Thyroid gland (tissue), 4 donors: ENCODE data around the gene ATXN7L3.

Source experiments
- CTCF ChIP-seq, 6 experiments: fragments of 200-600 bp in 3 of 6; fragments of 450-650 bp in 3 of 6; sonication (generic) in 3 of 6; IDR thresholded peaks; one replicate each; pipeline ENCODE4 v1.5.1; 2016 to 2019; ENCODE audit warnings: antibody characterized with exemption in 6 of 6, mild to moderate bottlenecking in 2 of 6, inconsistent platforms in 1 of 6, moderate library complexity in 1 of 6
- POLR2A ChIP-seq, 2 donors: fragments of 450-650 bp; IDR thresholded peaks; one replicate each; pipeline ENCODE4 v1.6.1; 2017; ENCODE audit warnings: antibody characterized with exemption in 2 of 2, mild to moderate bottlenecking in 2 of 2, moderate library complexity in 1 of 2

- TF ChIP-seq POLR2A (IDR thresholded peaks at IDR 0.05) (peak in 1 of 2 donors; percentile 93), CTCF (IDR thresholded peaks at IDR 0.05) (peak in 3 of 6 experiments; percentile 6 to 43 (median 21))
Measured at GRCh38 chr17:44222112-44222869, 22.6 kb upstream of the ATXN7L3 start.
